ENCODE results near the gene FNTB. TPM values are rescaled to one million over a fixed set of nuclear protein-coding genes. Genes with fewer than 3 reads are reported as not detected.

FNTB gene
- total and polyA plus RNA-seq, 9 of the 15 experiments (the other 6 are each of a cell fraction or from before 2014, with no cell fraction given) = 6.9 to 23.2 (median 12.2) TPM

- TF ChIP-seq FUS (optimal IDR thresholded peaks at IDR 0.05; ENCODE audit: low read depth, low read length) = no peak
- TF ChIP-seq PHB2 (IDR thresholded peaks at IDR 0.05; ENCODE audit: low read depth) = peak; percentile 85
- TF ChIP-seq DPF2 (IDR thresholded peaks at IDR 0.05) = peak; percentile 96
- no peak for TF ChIP-seq JUNB (CRISPR knock-in tag; conservative IDR thresholded peaks at IDR 0.05)
- no peak for TF ChIP-seq CBX5 (IDR thresholded peaks at IDR 0.05; ENCODE audit: borderline replicate concordance, low read depth)
- no peak for TF ChIP-seq ZNF197 (CRISPR knock-in tag; IDR thresholded peaks at IDR 0.05; ENCODE audit: low read depth)
- TF ChIP-seq TEAD2 (tag; IDR thresholded peaks at IDR 0.05) = no peak
- TF ChIP-seq DACH1 (IDR thresholded peaks at IDR 0.05; ENCODE audit: partially characterized antibody) = no peak
- peak; percentile 84 for TF ChIP-seq CREM (IDR thresholded peaks at IDR 0.05; ENCODE audit: low read depth)
- no peak for TF ChIP-seq IRF1 (CRISPR knock-in tag; IDR thresholded peaks at IDR 0.05; ENCODE audit: borderline replicate concordance)
- no peak for TF ChIP-seq U2AF2 (optimal IDR thresholded peaks at IDR 0.05; ENCODE audit: low read depth, low read length)
- no peak for TF ChIP-seq ZZZ3 (IDR thresholded peaks at IDR 0.05)
- TF ChIP-seq ZNF717 (CRISPR knock-in tag; IDR thresholded peaks at IDR 0.05) = no peak
- TF ChIP-seq DNMT1 (IDR thresholded peaks at IDR 0.05) = no peak
- TF ChIP-seq KDM2B (CRISPR knock-in tag; IDR thresholded peaks at IDR 0.05) = no peak
- no peak for TF ChIP-seq HOXB6 (CRISPR knock-in tag; IDR thresholded peaks at IDR 0.05; ENCODE audit: borderline replicate concordance)
- TF ChIP-seq TCFL5 (CRISPR knock-in tag; conservative IDR thresholded peaks at IDR 0.05) = no peak
- TF ChIP-seq GTF3C2 (IDR thresholded peaks at IDR 0.05; ENCODE audit: borderline replicate concordance, extremely low read depth, insufficient read length) = no peak
- TF ChIP-seq ELK1 (CRISPR knock-in tag; IDR thresholded peaks at IDR 0.05) = no peak
- no peak for TF ChIP-seq ZNF511 (CRISPR knock-in tag; IDR thresholded peaks at IDR 0.05)
- no peak for TF ChIP-seq NFATC3 (IDR thresholded peaks at IDR 0.05)
- TF ChIP-seq E2F1 (CRISPR knock-in tag; IDR thresholded peaks at IDR 0.05) = no peak
Observed at GRCh38 chr14:65042731-65043372, 56.2 kb downstream of the FNTB start (continued).

All from K562 (cell line).